ENCODE results near the gene RAB4B. TPM values are rescaled to one million over a fixed set of nuclear protein-coding genes. Genes with fewer than 3 reads are reported as not detected.
"Not testable (repeated sequence)": the region's sequence is repeated elsewhere in the genome, so short reads cannot be mapped to it uniquely, and the experiment has no call there.

Gene RAB4B
- total and polyA plus RNA-seq, 9 donors = 6.5 to 32.9 (median 18.9) TPM

GRCh38 chr19:40809358-40810086, 31.5 kb downstream of the RAB4B start:
- no peaks in the 10 kb centered on the region for H3K27me3 ChIP-seq
- TF ChIP-seq EP300 (IDR thresholded peaks at IDR 0.05) = no peak
- TF ChIP-seq, protein P1, sequence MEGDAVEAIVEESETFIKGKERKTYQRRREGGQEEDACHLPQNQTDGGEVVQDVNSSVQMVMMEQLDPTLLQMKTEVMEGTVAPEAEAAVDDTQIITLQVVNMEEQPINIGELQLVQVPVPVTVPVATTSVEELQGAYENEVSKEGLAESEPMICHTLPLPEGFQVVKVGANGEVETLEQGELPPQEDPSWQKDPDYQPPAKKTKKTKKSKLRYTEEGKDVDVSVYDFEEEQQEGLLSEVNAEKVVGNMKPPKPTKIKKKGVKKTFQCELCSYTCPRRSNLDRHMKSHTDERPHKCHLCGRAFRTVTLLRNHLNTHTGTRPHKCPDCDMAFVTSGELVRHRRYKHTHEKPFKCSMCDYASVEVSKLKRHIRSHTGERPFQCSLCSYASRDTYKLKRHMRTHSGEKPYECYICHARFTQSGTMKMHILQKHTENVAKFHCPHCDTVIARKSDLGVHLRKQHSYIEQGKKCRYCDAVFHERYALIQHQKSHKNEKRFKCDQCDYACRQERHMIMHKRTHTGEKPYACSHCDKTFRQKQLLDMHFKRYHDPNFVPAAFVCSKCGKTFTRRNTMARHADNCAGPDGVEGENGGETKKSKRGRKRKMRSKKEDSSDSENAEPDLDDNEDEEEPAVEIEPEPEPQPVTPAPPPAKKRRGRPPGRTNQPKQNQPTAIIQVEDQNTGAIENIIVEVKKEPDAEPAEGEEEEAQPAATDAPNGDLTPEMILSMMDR (IDR thresholded peaks at IDR 0.05) = no peak
- TF ChIP-seq POLR2A (IDR thresholded peaks at IDR 0.05) = no peak
- WGBS, 3 donors = 83 to 93% (median 86%) methylated on average over 36 to 39 of the region's 39 CpGs

GRCh38 chr19:40810160-40810559, 32.1 kb downstream of the RAB4B start:
- peak overlapping the region in 1 of 2 donors; percentile 39 for H3K27ac ChIP-seq

More at GRCh38 chr19:40809358-40810086, 31.5 kb downstream of the RAB4B start:
- Histone ChIP-seq H3K27ac (peak overlapping the region in 1 of 2 donors; percentile 39), H3K4me3 (no peak overlapping the region), H3K36me3 (no peaks in the 10 kb centered on the region), H3K4me1 (ENCODE audit: insufficient read depth) (peaks cover 32% of the 10 kb centered on the region), H3K9me3 (no peaks in the 10 kb centered on the region)
- intact Hi-C loops (cut with DNase I) = loop anchor here in 3 of 4 donors (5.0 to 10.0 kb wide), 2 partner anchors 95 to 147 kb away; partner anchors contain the start of genes COQ8B (in 2 of the 3) and ITPKC (in 2 of the 3)
- DNase-seq = peak in 1 of 5 donors; percentile 52

DNA sequence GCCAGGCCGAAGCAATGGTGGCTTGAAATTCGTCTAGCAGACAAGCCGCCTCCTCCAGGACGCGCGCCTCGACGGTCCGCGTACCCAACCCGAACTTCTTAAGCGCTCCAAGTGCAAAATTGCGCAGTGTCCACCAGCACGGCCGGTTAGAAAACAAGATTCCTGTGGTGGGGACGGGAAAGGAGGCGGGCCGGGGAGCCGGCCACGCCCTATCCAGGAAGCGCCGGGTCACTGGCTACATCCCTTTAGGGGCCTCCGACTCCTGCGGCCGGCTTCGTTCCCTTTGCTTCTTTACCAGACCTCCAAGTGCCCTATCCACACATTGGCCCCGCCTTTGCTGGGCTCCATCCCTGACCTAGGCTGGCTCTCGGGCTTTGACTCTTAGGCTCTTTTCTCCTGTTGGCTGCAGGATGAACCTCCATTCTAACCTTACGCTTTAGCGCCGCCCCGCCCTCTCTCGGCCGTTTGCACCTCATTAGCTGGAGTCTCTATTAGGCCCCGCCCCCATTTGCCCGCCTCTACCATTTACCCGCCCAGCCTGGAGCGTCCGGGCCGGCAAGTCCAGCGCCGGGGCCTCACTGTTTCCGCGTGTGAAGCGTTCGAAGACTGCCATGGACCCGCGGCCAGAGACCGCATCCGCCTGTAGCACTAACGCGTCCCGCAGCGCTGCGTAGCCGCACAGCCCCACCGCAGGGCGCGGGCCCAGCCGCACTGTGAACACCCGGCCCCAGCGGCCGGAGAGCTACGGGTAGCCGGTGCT, 32.8 kb downstream of the RAB4B start:
- peaks cover 20% of the 10 kb centered on the region for H3K4me1 ChIP-seq (ENCODE audit: insufficient read depth)
- intact Hi-C loops (cut with DNase I); H3K27me3 ChIP-seq; H3K36me3 ChIP-seq; H3K9me3 ChIP-seq: not testable (repeated sequence)
- peak overlapping the region; percentile 45 for H3K4me3 ChIP-seq
- peak; percentile 79 to 90 (median 87) for DNase-seq
- peak overlapping the region; percentile 11 to 58 for H3K27ac ChIP-seq
- 1 to 2% (median 2%) methylated on average over 34 to 64 of the region's 65 CpGs for WGBS, 3 donors
- TF ChIP-seq, protein P1 (IDR thresholded peaks at IDR 0.05) = peak in 1 of 3 donors; percentile 27

More at GRCh38 chr19:40810160-40810559, 32.1 kb downstream of the RAB4B start:
- no peaks in the 10 kb centered on the region for H3K9me3 ChIP-seq
- peaks cover 26% of the 10 kb centered on the region for H3K4me1 ChIP-seq (ENCODE audit: insufficient read depth)
- intact Hi-C loops (cut with DNase I) = no loop called here
- WGBS, 3 donors = 32 to 52% (median 51%) methylated on average over 11 to 14 of the region's 14 CpGs
- H3K4me3 ChIP-seq = peak overlapping the region; percentile 45
- H3K36me3 ChIP-seq = no peaks in the 10 kb centered on the region
- no peaks in the 10 kb centered on the region for H3K27me3 ChIP-seq
- peak in 1 of 5 donors; percentile 52 for DNase-seq
- TF ChIP-seq POLR2A (IDR thresholded peaks at IDR 0.05) = no peak
- TF ChIP-seq EP300 (IDR thresholded peaks at IDR 0.05) = no peak
- TF ChIP-seq, protein P1 (IDR thresholded peaks at IDR 0.05) = no peak

DNA sequence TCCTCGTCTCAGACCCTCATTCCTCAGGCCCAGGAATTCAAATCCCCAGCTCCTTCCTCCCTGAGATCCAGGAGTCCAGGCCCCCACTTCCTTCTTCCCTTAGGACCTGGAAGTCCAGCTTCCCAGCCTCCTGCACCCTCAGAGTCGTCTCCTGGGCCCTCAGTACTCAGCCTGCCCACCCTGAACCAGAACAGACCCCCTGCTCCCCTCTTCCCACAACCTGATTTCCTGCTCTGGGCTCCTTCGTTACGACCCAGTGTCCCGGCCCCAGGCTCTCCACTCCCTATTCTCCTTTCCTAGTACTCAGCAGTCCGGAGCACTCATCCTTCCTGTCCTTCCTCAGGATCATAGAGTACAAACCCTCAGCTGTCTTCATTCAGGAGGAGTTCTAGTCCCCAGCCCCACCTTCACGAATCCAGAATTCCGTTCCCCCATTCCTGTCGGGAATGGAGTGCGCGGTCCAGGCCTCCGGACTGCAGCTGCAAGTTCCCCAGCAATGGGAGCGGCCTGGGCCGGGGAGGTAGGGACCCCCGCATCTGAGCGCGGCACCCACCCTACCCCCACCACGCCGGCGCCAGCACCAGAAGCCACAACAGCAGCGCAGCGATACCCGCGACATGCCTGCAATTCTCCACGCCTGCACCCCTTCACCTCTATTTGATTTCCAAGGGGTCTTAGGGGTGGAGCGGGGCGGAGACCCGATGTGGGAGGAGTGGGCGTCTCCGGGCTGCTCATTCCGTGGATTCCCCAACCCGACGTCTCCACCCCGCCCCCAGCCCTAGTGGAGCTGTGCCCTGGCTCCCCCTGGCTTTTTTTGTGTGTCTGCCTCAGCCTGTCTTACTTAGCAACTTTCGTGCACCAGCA, 33.7 kb downstream of the RAB4B start:
- H3K27ac ChIP-seq = peak overlapping the region; percentile 11 to 58
- no peaks in the 10 kb centered on the region for H3K9me3 ChIP-seq
- H3K36me3 ChIP-seq = no peaks in the 10 kb centered on the region
- DNase-seq = peak; percentile 37 to 71 (median 51)
- peaks cover 17% of the 10 kb centered on the region for H3K4me1 ChIP-seq (ENCODE audit: insufficient read depth)
- no peaks in the 10 kb centered on the region for H3K27me3 ChIP-seq
- intact Hi-C loops (cut with DNase I) = no loop called here
- no peak for TF ChIP-seq EP300 (IDR thresholded peaks at IDR 0.05)
- TF ChIP-seq, protein P1 (IDR thresholded peaks at IDR 0.05) = no peak
- TF ChIP-seq POLR2A (IDR thresholded peaks at IDR 0.05) = no peak
- 6 to 15% (median 6%) methylated on average over 32 to 35 of the region's 35 CpGs for WGBS, 3 donors
- H3K4me3 ChIP-seq = peak overlapping the region; percentile 45

DNA sequence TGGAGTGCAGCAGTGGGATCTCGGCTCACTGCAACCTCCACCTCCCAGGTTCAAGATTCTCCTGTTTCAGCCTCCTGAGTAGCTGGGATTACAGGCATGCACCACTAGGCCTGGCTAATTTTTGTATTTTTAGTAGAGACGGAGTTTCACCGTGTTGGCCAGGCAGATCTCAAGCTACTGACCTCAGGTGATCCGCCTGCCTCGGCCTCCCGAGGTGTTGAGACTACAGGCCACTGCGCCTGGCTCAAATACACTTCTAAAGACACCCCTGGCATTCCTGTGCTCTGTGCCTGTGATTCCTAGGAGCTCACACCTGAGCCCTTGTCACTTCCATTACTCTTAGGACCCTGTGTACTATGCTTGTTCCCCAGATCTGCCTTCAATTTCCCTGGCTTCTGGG, 34.5 kb downstream of the RAB4B start:
- 57 to 66% (median 61%) methylated on average over 7 of the region's 7 CpGs for WGBS, 3 donors
- H3K27me3 ChIP-seq; intact Hi-C loops (cut with DNase I); H3K9me3 ChIP-seq; DNase-seq; H3K36me3 ChIP-seq; H3K4me3 ChIP-seq: not testable (repeated sequence)
- Histone ChIP-seq H3K4me1 (ENCODE audit: insufficient read depth) (peaks cover 12% of the 10 kb centered on the region), H3K27ac (peak overlapping the region in 1 of 2 donors; percentile 6)
